ENCODE measurements around the gene PKIG. TPM values are rescaled to one million over a fixed set of nuclear protein-coding genes. Genes with fewer than 3 reads are reported as not detected.

PKIG gene
- total RNA-seq, 1 experiment from 2014 or later = 20.1 TPM

GRCh38 chr20:44640522-44640921, 58.1 kb downstream of the PKIG start:
- no peak overlapping the region for H3K27ac ChIP-seq (ENCODE audit: low read depth, low read length)
- peaks cover 0 to 5% of the 10 kb centered on the region in 2 experiments; a peak in 2 of 4 replicates for H3K36me3 ChIP-seq (ENCODE audit: control insufficient read depth in 1 of 2, insufficient read depth in 2 of 2, low read length in 2 of 2)
- no peaks in the 10 kb centered on the region for H3K9me2 ChIP-seq (ENCODE audit: insufficient read depth)
- peaks cover 5 to 31% of the 10 kb centered on the region in 2 experiments; a peak in 3 of 4 replicates for H3K4me1 ChIP-seq (ENCODE audit: control insufficient read depth in 1 of 2, insufficient read depth in 2 of 2, low read length in 2 of 2)
- no peaks in the 10 kb centered on the region for H3K79me2 ChIP-seq (ENCODE audit: insufficient read depth, low read length)
- no peak overlapping the region for H3K4me3 ChIP-seq (replicated peaks in 1 of 2; ENCODE audit: low read depth in 1 of 2, low read length in 2 of 2)
- H3K27me3 ChIP-seq (ENCODE audit: insufficient read depth, low read length) = no peaks in the 10 kb centered on the region
- intact Hi-C loops (cut with micrococcal nuclease) = no loop called here
- H3K9ac ChIP-seq (ENCODE audit: low read length) = no peak overlapping the region
- no peaks in the 10 kb centered on the region for H4K20me1 ChIP-seq (ENCODE audit: insufficient read depth)
- TF ChIP-seq FOSL1 (IDR thresholded peaks at IDR 0.05; ENCODE audit: low read depth) (no peak), EZH2phosphoT487 (IDR thresholded peaks at IDR 0.05; ENCODE audit: borderline replicate concordance) (no peak), SRF (IDR thresholded peaks at IDR 0.05; ENCODE audit: low read depth) (no peak), POLR2A (IDR thresholded peaks at IDR 0.05; ENCODE audit: borderline replicate concordance, extremely low read depth, insufficient read depth, insufficient read length) (no peak), ZBTB33 (IDR thresholded peaks at IDR 0.05; ENCODE audit: extremely low read depth, insufficient replicate concordance, low read length) (no peak), POLR2AphosphoS5 (IDR thresholded peaks at IDR 0.05; ENCODE audit: low read depth, low read length) (no peak), REST (IDR thresholded peaks at IDR 0.05; ENCODE audit: low read depth) (no peak), ZNF274 (IDR thresholded peaks at IDR 0.05; ENCODE audit: low read depth, low read length) (no peak), ATF3 (IDR thresholded peaks at IDR 0.05) (no peak), YY1 (IDR thresholded peaks at IDR 0.05; ENCODE audit: extremely low read depth, insufficient replicate concordance, low read depth, low read length) (no peak), ELF1 (IDR thresholded peaks at IDR 0.05; ENCODE audit: borderline replicate concordance, low read depth) (no peak), CTCF (IDR thresholded peaks at IDR 0.05 in 2 of 3, conservative IDR thresholded peaks at IDR 0.05 in 1 of 3; ENCODE audit: borderline replicate concordance in 1 of 3, insufficient read depth in 1 of 3, low read depth in 2 of 3, low read length in 2 of 3) (no peak), RAD21 (IDR thresholded peaks at IDR 0.05; ENCODE audit: low read depth) (no peak), ZFX (IDR thresholded peaks at IDR 0.05) (no peak), CBX3 (IDR thresholded peaks at IDR 0.05; ENCODE audit: low read depth) (no peak), JUND (IDR thresholded peaks at IDR 0.05) (no peak), TCF7L2 (IDR thresholded peaks at IDR 0.05; ENCODE audit: borderline replicate concordance, extremely low read depth, insufficient read depth, insufficient read length) (no peak), SP1 (IDR thresholded peaks at IDR 0.05; ENCODE audit: low read depth) (no peak), EZH2 (IDR thresholded peaks at IDR 0.05) (no peak)
- no peak for DNase-seq (ENCODE audit: low read depth, low spot score)
- BruUV-seq (replicated peaks) = no TSS peak
- no peaks in the 10 kb centered on the region for H3K9me3 ChIP-seq (ENCODE audit: control insufficient read depth in 1 of 2, insufficient read depth in 1 of 2, low read depth in 1 of 2, low read length in 2 of 2)
- ChIA-PET RAD21 (ENCODE audit: low non-redundant PET in 1 of 2, low total read pairs in 2 of 2, uncharacterized antibody in 2 of 2, unreplicated experiment in 2 of 2) (no interaction called here), CTCF (no interaction called here), POLR2A (no interaction called here)
- no peak overlapping the region for H2AFZ ChIP-seq (ENCODE audit: low read depth, low read length, poor library complexity, severe bottlenecking)
- H3K4me2 ChIP-seq (ENCODE audit: low read length) = no peak overlapping the region
- ATAC-seq = no peak
